ENCODE data around the gene KRT31.
"Not testable (repeated sequence)": the region's sequence is repeated elsewhere in the genome, so short reads cannot be mapped to it uniquely, and the experiment has no call there.

Gene KRT31

DNA sequence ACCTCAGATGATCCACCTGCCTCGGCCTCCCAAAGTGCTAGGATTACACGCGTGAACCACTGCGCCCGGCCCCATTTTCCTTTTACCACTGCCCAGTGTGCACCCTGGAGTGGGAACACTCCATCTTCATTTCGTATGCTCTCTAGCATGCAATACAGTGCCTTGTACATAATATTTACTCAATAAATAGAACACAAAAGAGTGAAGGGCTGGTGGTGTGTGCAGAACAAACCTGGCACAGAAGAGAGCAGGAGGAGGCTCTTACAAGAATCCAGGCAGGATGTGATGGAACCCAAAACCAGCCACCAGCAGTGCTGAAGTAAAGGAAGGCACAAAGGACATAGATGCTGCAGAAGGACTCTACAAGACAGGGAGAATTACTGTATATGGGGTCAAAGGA lies 19.7 kb upstream of the KRT31 start:
- DNase-seq = no peak

DNA sequence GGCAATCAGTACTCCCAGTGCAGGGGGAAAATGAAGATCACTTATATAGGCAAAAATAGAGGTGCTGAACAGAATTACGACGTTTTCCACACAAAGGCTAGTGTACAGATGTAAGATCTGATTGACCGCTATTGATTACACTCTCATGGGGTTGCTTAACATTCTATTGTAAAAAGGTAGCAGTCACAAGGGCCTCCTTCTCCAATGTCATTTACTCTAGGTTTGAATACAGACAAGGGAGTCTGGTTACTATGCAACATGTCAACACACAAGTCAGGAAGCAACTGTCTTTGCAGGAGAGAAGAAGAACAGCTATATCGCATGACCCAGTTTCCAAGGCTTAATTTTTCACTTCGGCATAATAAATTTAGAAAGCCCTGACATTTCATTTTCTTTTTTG lies 19.1 kb upstream of the KRT31 start:
- DNase-seq = no peak

DNA sequence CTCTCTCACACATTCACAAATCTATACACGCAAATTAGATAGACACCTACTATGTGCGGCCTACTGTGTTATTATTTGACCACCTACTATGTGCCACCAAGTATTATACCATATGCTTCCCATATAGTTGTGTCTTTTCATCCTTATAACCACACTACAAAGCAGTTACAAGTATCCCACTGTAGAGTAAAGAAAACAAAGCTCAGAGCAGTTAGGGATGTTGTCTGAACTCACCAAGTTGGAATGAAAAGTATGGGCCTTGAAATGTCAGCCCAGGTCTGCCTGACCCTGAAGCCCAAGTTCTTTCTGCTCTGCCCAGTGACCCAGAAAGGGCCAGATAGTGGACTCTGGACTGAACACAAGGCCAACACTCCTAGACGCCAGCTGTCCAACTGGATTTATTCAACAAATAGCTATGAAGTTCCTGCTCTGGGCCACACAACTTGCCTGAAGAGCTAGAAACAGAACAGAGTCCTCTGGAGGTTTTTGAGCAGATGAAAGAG lies 18.5 kb upstream of the KRT31 start:
- no peak for DNase-seq

DNA sequence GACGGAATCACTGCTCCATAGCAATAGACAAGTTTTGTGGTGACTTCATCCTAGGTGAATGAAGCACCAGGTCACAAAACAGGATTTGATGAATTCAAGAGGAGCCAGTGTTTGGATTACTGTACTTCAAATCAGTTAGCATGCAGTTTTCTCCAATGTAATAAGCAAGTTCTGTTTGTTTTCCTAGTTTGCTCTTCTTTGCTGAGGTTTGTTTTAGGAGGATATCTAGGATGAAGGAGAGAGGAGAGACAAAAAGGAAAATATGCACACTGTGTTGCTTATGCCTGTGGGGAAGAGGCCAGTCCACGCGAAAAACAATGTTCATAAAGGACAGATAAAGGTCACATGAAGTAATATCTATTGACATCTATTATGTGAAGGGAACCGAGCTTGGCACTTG lies 18.0 kb upstream of the KRT31 start:
- no peak for DNase-seq

DNA sequence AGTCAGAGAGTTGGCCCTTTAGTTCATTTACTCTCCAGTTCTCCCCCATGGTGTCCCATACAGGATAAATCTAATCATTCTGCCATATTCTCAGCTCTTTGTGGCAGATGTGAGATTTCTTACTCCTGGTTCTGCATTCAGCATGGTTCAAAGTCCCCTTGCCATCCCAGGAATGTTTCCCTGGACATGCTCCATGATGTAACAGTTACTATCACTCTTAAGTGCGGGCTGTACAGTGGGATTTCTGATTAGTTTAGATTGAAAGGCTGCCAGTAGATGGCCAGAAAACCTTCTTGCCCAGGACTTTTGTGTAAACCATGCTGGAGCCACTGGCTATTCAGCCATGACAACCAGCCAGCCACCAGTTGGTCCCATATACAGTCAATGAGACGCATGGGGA lies 16.6 kb upstream of the KRT31 start:
- no peak for DNase-seq

GRCh38 chr17:41413353-41413957 lies 16.0 kb upstream of the KRT31 start:
- DNase-seq = no peak

DNA sequence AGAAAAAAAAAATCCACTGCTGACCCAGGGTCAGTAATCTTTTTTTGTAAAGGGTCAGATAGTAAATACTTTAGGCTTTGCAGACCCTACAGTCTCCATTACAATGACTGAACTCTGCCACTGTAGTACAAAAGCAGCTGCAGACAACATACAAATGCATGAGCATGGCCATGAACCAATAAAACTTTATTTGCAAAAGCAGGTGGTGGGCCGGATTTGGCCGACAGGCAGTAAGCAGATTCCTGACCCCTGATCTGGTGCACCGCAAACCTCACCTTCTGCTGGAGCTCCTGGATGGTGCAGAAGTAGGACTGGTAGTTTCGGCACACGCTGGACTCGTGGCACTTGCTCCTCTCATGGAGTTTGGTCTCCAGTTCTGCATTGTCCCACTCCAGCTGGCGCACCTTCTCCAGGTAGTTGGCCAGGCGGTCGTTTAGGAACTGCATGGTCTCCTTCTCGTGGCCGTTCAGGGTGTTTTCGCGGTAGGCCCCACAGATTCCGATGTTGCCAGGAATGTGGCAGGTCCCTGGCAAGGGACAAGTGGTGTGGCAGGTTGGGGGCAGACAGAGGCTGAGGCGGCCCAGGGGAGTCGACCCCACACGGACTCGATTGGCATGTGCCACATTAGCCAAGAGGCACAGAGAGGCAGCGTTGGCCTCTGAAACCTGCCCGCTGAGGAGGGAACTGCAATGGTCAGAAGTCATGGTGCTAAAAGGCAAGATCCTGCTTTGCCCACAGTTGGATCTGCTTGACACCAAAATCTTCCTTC lies 13.8 kb upstream of the KRT31 start:
- no peak for DNase-seq

- no peak for DNase-seq
Observed at GRCh38 chr17:41407226-41407625, 9.8 kb upstream of the KRT31 start.

DNA sequence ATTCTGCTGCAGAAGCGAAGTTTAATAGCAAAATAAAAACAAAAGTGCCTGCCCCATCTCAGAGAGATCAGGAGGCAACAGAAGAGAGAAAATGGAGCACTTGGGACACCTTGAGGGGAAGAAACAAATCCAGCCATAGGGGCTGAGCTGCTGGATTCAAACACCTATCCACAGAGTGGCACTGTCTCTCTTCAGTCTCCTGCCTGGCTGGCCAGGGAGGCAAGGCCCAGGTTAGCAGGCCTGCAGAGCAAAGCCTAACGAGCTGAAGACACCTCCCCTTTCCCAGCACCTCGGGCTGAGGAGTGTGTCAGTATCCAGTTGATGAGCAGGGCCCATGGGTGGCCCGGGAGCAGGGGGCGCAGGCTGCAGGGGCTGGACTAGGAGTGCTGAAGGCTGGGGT lies 8.8 kb upstream of the KRT31 start:
- DNase-seq = no peak

DNA sequence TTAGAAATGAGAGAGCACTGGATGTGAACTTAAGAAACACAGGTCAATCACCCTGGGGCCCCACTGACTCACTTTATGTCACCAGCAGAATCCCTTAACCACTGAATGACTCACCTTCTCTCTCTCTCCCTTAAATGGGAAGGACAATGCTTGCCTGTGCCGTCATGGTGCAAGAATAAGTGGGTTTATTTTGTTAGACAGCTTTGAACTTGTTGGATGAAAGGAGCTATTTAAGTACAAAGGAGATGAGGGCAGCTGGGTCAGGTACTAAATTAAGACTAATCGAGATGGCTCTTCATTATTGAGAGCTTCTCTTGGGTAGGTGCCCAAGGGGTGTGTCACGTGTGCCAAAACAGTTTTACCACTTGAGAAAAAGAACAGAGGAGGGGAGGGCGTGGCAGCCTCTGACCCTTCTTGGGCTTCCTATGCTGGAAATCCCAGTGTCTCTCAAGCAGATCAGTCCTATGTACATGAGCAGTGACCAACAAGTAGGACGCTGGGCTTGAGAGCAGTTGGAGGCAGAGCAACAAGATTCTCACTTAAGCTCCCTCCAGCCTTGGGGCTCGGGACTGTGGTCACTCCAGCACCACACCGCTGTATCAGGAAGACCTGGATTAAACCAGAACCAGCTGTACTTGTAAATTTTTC lies 6.7 kb upstream of the KRT31 start:
- DNase-seq = no peak

DNA sequence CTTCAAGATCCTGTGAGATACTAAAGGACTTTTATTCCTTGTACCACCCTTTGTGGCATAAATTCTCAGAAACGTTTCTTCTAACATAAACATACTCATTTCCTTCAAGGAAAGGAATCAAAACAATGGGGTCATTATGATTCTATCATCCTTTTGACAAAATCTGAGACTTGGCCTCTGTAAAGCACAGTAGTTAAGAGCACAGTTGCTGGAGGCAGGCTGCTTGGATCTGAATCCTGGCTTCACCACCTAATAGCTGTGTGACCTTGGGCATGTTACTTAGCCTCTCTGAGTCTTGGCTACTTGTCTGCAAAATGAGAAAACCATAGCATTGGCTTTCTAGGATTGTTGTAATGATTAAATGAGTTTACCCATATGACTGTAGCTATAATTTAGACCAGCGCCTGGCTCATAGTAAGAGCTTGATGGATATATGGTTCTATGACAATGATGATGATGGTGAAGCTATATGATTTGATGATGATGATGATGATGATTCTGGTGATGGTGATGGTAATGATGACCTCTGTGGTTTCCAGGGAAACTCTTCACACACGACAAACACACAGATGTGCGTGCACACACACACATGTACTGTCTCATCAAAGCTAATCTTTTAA lies 6.1 kb upstream of the KRT31 start:
- DNase-seq = no peak

DNA sequence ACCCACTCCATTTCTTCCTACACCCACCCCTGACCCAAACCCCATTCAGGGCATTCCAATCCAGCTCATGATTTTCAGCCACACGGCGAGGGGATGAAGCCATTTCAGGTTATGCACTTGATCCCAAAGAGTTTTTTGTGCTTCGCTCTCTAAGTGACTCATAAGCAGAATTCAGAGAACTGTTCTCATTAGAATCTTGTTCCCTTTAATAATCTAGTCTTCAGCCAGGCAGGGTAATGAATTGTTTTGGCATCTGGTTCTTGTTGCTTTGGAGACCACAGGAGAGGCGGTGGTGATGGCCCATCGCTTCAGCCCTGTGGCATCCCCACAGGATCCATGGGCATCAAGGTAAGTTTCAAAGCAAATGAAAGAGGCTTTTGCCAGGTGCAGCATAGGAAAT lies 4.8 kb upstream of the KRT31 start:
- DNase-seq = no peak

DNA sequence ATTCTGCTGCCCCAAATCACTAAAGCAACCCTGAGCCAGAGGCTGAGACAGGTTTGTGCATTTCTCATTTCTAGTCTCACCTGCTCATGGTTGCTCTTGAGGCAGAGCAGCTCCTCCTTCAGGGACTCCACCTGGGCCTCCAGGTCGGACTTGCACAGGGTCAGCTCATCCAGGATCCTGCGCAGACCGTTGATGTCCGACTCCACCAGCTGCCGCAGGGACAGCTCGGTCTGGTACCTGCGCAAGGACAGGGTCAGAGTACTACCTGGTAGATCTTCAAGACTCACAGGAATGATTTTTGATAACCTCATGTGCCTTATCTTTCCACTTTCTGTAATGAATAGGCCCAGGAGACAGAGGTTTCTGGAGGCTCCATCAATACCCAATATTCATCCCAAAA lies 1.1 kb downstream of the KRT31 start:
- no peak for DNase-seq

GRCh38 chr17:41395611-41396010 lies 1.8 kb downstream of the KRT31 start:
- DNase-seq = no peak

DNA sequence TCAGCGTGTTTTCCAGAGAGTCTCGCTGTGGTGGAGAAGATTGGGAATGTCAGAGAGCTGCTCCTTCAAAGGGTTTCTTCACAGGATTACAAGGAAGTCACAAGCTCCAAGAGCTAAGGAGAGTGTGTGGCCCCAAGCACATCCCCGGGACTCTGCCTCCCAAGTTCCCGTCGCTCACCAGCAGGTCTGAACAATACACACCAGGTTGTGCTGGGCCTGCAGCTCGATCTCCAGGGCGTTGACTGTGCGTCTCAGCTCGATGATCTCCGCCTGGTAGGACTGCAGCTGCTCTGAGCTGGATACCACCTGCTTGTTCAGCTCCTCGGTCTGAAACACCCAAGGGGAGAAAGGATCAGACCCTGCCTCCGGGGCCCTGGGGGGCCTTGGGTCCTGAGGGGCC lies 2.4 kb downstream of the KRT31 start:
- not testable (repeated sequence) for DNase-seq

DNA sequence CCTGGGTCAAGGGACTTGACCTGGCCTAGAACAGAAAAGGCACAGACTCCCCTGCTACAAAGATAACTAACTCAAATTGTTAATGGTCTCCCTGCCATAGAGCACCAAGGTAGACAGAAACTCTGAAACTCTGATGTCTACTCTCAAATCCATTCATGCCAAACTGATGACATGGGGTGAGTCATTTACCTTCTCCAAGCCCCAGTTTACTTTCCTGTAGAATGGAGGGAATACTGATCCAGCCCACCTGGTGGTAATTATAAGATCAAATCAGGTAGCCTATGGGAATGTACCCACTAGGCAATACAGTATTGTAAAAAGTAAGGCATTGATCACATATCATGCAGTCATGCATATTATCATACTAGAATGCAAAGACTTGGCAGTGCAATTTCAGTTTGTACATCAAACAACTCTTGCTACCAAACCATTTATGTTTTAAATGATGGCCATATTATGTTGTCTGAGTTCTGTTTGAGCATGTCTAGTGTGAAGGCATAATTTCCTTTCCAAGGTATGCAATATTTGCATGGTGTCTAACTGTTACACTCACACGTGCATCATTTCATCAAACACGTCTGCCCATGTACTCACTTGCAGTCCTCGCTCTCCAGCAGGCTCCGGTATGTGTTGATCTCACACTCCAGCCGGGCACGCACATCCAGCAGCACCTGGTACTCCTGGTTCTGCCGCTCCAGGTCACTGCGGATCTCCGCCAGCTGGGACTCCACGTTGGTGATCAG lies 3.0 kb downstream of the KRT31 start:
- DNase-seq = no peak

GRCh38 chr17:41393826-41394225 lies 3.6 kb downstream of the KRT31 start:
- DNase-seq = no peak

GRCh38 chr17:41393294-41393693 lies 4.1 kb downstream of the KRT31 start:
- no peak for DNase-seq

GRCh38 chr17:41392278-41392677 lies 5.1 kb downstream of the KRT31 start:
- DNase-seq = no peak

DNA sequence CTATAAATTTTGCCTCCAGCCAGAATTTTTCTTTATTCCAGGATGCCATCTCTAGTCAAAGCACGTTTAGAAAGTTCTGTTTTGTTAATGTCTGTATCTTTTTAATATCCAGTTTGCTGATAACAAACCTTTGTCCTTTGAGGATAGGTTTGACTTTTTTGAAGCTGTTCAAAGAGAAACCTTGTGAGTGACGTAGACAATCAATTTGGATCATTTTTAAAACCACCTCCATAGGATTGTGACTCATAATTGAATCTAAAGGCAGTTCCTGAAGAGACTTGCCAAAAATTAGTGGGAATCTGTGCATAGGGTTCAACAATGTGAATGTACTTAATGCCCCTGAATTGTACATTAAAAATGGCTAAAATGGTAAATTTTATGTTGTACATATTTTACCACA lies 5.9 kb downstream of the KRT31 start:
- DNase-seq = no peak

- DNase-seq = no peak
Observed at GRCh38 chr17:41390411-41390938, 6.9 kb downstream of the KRT31 start.

DNA sequence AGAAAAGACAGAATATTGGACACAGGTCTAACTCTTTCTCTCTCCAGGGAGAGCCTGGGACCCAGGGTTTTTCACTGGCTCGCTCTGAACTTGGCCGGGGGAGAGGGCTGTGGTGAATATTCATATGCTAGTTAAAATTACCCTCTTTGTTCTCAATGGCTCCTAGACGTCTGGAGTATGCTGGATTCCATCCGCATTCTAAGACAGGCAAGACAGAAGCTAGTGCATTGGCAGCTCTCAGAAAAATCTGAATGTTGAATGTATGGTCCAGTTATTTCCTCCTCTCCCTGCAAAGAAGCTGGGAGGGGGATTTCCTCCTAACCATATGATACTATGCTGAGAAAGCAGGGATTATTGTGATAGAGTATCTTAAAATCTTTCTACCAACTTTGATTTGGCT lies 9.7 kb downstream of the KRT31 start:
- no peak for DNase-seq

- no peak for DNase-seq
Observed at GRCh38 chr17:41386227-41386626, 11.2 kb downstream of the KRT31 start.
